Panc1 (cell line): Measurements from ENCODE around the gene FAM216A. TPM values are rescaled to one million over a fixed set of nuclear protein-coding genes. Genes with fewer than 3 reads are reported as not detected.

Experiments used
- ATAC-seq: fragments of 200-7000 bp; cut with Tn5 transposase; 2 replicates; pipeline ENCODE4 v1.9.1; 2020; ENCODE audit warnings: mild to moderate bottlenecking, moderate library complexity
- BruUV-seq: library from RNA; stranded (reverse); fragments of 400-500 nt; replicated peaks from 2 replicates; lab custom pipeline; 2021; lab: Mats Ljungman, UMichigan
- CTCF ChIA-PET: fragments of 300-600 bp; sonication (Branson Sonifier 250); formaldehyde crosslinking; loops from one replicate; lab custom pipeline; 2022; ENCODE audit warnings: antibody characterized with exemption; lab: Charles Lee
- POLR2A ChIA-PET: fragments of 300-600 bp; sonication (Branson Sonifier 250); formaldehyde crosslinking; loops from one replicate; lab custom pipeline; 2022; ENCODE audit warnings: antibody characterized with exemption; lab: Charles Lee
- DNase-seq: peaks from one replicate; pipeline ENCODE4 v3.0.0-alpha.2; 2010; ENCODE audit warnings: low read depth, low spot score
- H3K27ac ChIP-seq: 2 replicates; pipeline ENCODE4 v1.5.1; 2011; ENCODE audit warnings: mild to moderate bottlenecking, low read length, inconsistent platforms
- H3K27me3 ChIP-seq: fragments of 200-500 bp; sonication (Bioruptor generic); 2 replicates; pipeline ENCODE4 v1.6.0; 2014; ENCODE audit warnings: low read length, inconsistent platforms; ENCODE audit not compliant: control insufficient read depth, insufficient read depth
- H3K36me3 ChIP-seq: fragments of 200-500 bp; sonication (Bioruptor generic); 2 replicates; pipeline ENCODE4 v1.5.1; 2014; ENCODE audit warnings: inconsistent platforms, mild to moderate bottlenecking, low read length, moderate library complexity; ENCODE audit not compliant: control insufficient read depth, insufficient read depth
- H3K4me1 ChIP-seq: 2 replicates; pipeline ENCODE4 v1.5.1; 2011; ENCODE audit warnings: inconsistent platforms, mild to moderate bottlenecking, low read length, moderate library complexity; ENCODE audit not compliant: control insufficient read depth, insufficient read depth
- H3K4me3 ChIP-seq, 2 experiments: 2 replicates each; pipeline ENCODE4 v1.5.1; 2011 to 2012; ENCODE audit warnings: low read depth in 2 of 2, low read length in 2 of 2, mild to moderate bottlenecking in 2 of 2, inconsistent platforms in 1 of 2, moderate library complexity in 1 of 2
- H3K9me3 ChIP-seq: fragments of 200-500 bp; sonication (Bioruptor generic); 2 replicates; pipeline ENCODE4 v1.5.1; 2014; ENCODE audit warnings: low read depth, mild to moderate bottlenecking, inconsistent platforms, low read length, moderate library complexity; ENCODE audit not compliant: control insufficient read depth, insufficient read depth
- POLR2AphosphoS5 ChIP-seq: IDR thresholded peaks from 2 replicates; pipeline ENCODE4 v1.6.1; 2012; ENCODE audit warnings: mild to moderate bottlenecking, low read depth, low read length, moderate library complexity
- SIN3A ChIP-seq: IDR thresholded peaks from 2 replicates; pipeline ENCODE4 v1.6.1; 2012; ENCODE audit warnings: low read depth, mild to moderate bottlenecking, low read length, moderate library complexity, borderline replicate concordance; ENCODE audit not compliant: insufficient read depth
- TCF7L2 ChIP-seq: IDR thresholded peaks from 2 replicates; pipeline ENCODE4 v1.6.1; 2011; ENCODE audit warnings: mild to moderate bottlenecking, low read depth, low read length, inconsistent platforms
- in situ Hi-C: cut with HindIII; loops from 2 replicates; pipeline ENCODE4 v1.10.0; 2016; ENCODE audit warnings: low sequenced_read_pairs, low pct_unique_long_range_greater_than_20kb
- intact Hi-C: fragments of 100-400 bp; cut with micrococcal nuclease; formaldehyde crosslinking; loops from one replicate; pipeline ENCODE4 v1.10.0; 2022; ENCODE audit not compliant: unreplicated experiment
- total RNA-seq: library from RNA; stranded (reverse); gene quantifications from one replicate; pipeline ENCODE4 v1.2.1, GENCODE V29; 2021; ENCODE audit not compliant: unreplicated experiment
- TF ChIP-seq, protein P1 (sequence below), 2 experiments: IDR thresholded peaks; 2 replicates each; pipeline ENCODE4 v1.6.1; 2011 to 2012; ENCODE audit warnings: low read depth in 2 of 2, control low read depth in 1 of 2, low read length in 1 of 2, mild to moderate bottlenecking in 1 of 2, moderate library complexity in 1 of 2; ENCODE audit not compliant: insufficient read depth in 1 of 2
- TF ChIP-seq, protein P2 (sequence below): fragments of 450-650 bp; IDR thresholded peaks from 2 replicates; pipeline ENCODE4 v1.5.1; 2017; ENCODE audit warnings: mild to moderate bottlenecking

FAM216A gene
- total RNA-seq, 1 experiment from 2014 or later = 22.3 TPM

DNA sequence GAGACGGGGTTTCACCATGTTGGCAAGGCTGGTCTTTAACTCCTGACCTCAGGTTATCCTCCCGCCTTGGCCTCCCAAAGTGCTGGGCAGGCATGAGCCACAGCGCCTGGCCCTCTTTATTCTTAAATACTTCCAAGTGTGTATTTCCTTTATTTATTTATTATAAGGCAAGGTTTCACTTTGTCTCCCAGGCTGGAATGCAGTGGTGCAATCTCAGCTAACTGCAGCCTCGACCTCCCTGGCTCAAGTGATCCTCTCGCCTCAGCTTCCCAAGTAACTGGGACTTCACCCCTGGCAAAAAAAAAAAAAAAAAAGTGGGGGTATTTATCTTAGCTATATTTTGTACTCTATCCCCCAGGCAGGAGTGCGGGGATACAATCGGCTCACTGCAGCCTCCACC lies 6.8 kb downstream of the FAM216A start:
- no peaks in the 10 kb centered on the region for H3K27me3 ChIP-seq
- H3K9me3 ChIP-seq = no peaks in the 10 kb centered on the region
- no TSS peak for BruUV-seq
- H3K4me1 ChIP-seq = no peaks in the 10 kb centered on the region
- CTCF ChIA-PET = no interaction called here
- in situ Hi-C loops (no loop called here), intact Hi-C loops (no loop called here)
- ATAC-seq = no peak
- TF ChIP-seq SIN3A (no peak), POLR2AphosphoS5 (no peak), TCF7L2 (no peak)
- TF ChIP-seq, protein P1, sequence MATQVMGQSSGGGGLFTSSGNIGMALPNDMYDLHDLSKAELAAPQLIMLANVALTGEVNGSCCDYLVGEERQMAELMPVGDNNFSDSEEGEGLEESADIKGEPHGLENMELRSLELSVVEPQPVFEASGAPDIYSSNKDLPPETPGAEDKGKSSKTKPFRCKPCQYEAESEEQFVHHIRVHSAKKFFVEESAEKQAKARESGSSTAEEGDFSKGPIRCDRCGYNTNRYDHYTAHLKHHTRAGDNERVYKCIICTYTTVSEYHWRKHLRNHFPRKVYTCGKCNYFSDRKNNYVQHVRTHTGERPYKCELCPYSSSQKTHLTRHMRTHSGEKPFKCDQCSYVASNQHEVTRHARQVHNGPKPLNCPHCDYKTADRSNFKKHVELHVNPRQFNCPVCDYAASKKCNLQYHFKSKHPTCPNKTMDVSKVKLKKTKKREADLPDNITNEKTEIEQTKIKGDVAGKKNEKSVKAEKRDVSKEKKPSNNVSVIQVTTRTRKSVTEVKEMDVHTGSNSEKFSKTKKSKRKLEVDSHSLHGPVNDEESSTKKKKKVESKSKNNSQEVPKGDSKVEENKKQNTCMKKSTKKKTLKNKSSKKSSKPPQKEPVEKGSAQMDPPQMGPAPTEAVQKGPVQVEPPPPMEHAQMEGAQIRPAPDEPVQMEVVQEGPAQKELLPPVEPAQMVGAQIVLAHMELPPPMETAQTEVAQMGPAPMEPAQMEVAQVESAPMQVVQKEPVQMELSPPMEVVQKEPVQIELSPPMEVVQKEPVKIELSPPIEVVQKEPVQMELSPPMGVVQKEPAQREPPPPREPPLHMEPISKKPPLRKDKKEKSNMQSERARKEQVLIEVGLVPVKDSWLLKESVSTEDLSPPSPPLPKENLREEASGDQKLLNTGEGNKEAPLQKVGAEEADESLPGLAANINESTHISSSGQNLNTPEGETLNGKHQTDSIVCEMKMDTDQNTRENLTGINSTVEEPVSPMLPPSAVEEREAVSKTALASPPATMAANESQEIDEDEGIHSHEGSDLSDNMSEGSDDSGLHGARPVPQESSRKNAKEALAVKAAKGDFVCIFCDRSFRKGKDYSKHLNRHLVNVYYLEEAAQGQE (IDR thresholded peaks at IDR 0.05; ENCODE audit: insufficient read depth in 1 of 2, low read depth in 2 of 2, low read length in 1 of 2) = no peak
- TF ChIP-seq, protein P2, sequence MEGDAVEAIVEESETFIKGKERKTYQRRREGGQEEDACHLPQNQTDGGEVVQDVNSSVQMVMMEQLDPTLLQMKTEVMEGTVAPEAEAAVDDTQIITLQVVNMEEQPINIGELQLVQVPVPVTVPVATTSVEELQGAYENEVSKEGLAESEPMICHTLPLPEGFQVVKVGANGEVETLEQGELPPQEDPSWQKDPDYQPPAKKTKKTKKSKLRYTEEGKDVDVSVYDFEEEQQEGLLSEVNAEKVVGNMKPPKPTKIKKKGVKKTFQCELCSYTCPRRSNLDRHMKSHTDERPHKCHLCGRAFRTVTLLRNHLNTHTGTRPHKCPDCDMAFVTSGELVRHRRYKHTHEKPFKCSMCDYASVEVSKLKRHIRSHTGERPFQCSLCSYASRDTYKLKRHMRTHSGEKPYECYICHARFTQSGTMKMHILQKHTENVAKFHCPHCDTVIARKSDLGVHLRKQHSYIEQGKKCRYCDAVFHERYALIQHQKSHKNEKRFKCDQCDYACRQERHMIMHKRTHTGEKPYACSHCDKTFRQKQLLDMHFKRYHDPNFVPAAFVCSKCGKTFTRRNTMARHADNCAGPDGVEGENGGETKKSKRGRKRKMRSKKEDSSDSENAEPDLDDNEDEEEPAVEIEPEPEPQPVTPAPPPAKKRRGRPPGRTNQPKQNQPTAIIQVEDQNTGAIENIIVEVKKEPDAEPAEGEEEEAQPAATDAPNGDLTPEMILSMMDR = no peak
- no peak overlapping the region for H3K4me3 ChIP-seq
- H3K36me3 ChIP-seq = peaks cover 2% of the 10 kb centered on the region; the same call in 1 of the 2 replicates
- no peak overlapping the region for H3K27ac ChIP-seq
- no peak for DNase-seq
- POLR2A ChIA-PET = interaction anchor here (0.6 kb wide), 1 partner anchor 44 kb away, joined by 6 read pairs; no protein-coding TSS in a partner anchor

DNA sequence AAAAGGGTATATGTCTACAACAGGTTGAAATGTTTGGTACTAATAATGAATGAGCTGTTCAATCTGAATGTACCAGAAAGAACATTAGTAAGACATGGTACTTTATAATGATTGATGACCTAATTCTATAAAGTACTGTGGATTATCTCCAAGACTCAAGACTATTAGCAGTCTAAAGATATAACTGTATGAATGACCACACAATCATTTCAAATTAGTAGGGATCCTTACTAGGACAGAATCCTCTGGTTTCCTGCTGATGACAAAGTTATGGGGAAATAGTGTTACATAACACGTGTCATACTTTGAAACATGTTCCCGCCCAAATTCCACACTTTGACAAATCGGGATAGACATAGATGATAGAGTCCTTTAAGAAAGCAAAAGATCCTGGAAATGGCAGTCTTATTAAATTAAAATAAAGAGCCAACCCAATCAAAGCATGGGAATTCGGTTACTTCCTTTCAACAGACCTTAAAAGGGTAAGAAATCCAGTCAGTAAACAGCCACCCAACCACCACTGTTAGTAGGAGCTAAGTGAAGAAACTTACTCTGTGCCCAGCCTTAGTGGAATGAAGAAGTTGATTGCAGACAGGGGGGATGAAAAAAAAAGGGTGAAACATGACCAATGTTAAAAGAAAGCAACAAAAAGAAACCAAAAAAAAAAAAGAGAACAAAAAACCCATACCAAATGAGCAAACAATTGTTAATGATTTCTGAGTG lies 30.5 kb downstream of the FAM216A start:
- H3K9me3 ChIP-seq = no peaks in the 10 kb centered on the region
- H3K27ac ChIP-seq = peak overlapping the region; percentile 72
- intact Hi-C loops (no loop called here), in situ Hi-C loops (no loop called here)
- ATAC-seq (no peak), DNase-seq (no peak)
- no peak overlapping the region for H3K4me3 ChIP-seq
- H3K36me3 ChIP-seq = peaks cover 20% of the 10 kb centered on the region
- ChIA-PET CTCF (no interaction called here), POLR2A (interaction anchor here (0.7 kb wide), 1 partner anchor 23 kb away, joined by 3 read pairs; no protein-coding TSS in a partner anchor)
- BruUV-seq = no TSS peak
- no peak for TF ChIP-seq SIN3A
- TF ChIP-seq, protein P2 = no peak
- TF ChIP-seq POLR2AphosphoS5 = no peak
- no peak for TF ChIP-seq TCF7L2
- TF ChIP-seq, protein P1 (IDR thresholded peaks at IDR 0.05; ENCODE audit: insufficient read depth in 1 of 2, low read depth in 2 of 2, low read length in 1 of 2) = no peak
- H3K4me1 ChIP-seq = peaks cover 19% of the 10 kb centered on the region
- H3K27me3 ChIP-seq = no peaks in the 10 kb centered on the region
